Stimulated activated CD8-positive, alpha-beta memory T cell treated with anti-CD3 and anti-CD28 coated beads, Interleukin-12 subunit alpha, Interleukin-12 subunit beta, amount 100 ng/mL, for 24 hours (primary cell): ENCODE results near the gene ZNF772.

ENCODE experiments used
- DNase-seq: peaks from one replicate; pipeline ENCODE4 v3.0.0-alpha.2; 2020; ENCODE audit errors: extremely low read depth

ZNF772 gene

DNA sequence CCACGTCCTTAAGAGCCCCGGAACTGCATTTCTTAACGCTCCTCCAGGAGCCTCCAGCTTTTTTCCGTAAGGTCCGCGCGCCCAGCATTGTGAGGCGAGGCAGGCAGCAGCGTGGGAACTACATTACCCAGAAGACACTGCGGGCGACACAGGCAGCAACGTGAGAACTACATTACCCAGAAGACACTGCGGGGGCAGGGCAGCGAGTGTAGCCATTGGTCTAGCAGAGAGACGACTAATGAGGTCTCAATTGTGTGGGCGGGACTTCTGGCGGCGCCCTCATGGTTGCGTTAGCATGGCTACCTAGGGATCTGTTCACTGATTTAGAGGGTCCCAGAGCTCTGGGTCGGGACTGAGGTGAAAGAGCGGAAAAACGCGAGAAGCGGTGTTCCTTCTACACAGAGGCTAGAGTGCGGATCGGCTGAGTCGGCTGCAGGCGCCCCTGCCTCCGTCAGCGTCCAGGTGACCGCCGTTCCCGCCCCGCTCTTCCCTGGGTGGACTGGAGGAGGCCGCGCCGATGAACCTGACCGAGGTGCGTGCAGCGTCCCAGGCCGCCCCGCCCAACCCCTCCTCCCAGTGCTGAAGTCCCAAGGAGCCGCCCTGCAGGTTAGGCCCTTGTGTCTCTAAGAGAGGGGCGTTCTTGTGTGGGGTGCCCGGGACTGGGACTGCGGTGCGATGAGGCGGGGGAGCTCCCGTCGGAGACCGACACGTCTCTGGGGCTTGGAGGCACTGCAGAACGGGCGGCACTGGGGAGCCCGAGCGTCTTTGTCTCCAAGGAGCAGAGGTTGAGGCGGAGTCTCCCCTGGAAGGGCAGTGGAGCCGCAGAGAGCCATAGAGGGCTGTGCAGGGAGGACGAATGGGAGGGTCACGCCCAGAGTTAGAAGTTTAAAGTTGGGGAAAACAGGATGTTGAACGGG, 42.0 kb downstream of the ZNF772 start, which contains the start of gene ZNF749:
ZNF749 (plus strand) TSS at position 264 of the 917 bp plus-strand sequence; CDS start at position 518, 254 bp downstream.
- DNase-seq = peak; percentile 91

- DNase-seq = no peak
Measured at GRCh38 chr19:57434386-57435061, 42.8 kb downstream of the ZNF772 start.

DNA sequence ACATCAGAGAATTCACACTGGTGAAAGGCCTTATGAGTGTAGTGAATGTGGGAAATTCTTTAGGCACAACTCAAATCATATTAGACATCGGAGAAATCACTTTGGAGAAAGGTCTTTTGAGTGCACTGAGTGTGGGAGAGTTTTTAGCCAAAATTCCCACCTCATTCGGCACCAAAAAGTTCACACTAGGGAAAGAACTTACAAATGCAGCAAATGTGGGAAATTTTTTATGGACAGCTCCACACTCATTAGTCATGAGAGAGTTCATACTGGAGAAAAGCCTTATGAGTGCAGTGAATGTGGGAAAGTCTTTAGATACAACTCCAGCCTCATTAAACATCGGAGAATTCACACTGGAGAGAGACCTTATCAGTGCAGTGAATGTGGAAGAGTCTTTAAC, 56.3 kb downstream of the ZNF772 start:
- DNase-seq = no peak

GRCh38 chr19:57419439-57419838, 57.9 kb downstream of the ZNF772 start:
- no peak for DNase-seq
